ENCODE data around the gene TTLL4. TPM values are rescaled to one million over a fixed set of nuclear protein-coding genes. Genes with fewer than 3 reads are reported as not detected.

The TTLL4 gene
- total and polyA plus RNA-seq, 2 of the 8 experiments (the other 6 are each of a cell fraction or from before 2014, with no cell fraction given): 71.1 to 105 TPM

GRCh38 chr2:218698885-218699284 lies 11.8 kb upstream of the TTLL4 start:
- no peak overlapping the region for H3K18ac ChIP-seq (ENCODE audit: extremely low read depth, low read length)
- peaks cover 0 to 2% of the 10 kb centered on the region in 2 experiments for H4K20me1 ChIP-seq (replicated peaks in 1 of 2; ENCODE audit: control insufficient read depth in 1 of 2, insufficient read depth in 2 of 2, low read length in 2 of 2)
- H3K36me3 ChIP-seq (ENCODE audit: control insufficient read depth in 2 of 4, insufficient read depth in 4 of 4, low read length in 3 of 4): peaks cover 0 to 16% (median 7%) of the 10 kb centered on the region in 4 experiments; a peak in 7 of 8 replicates
- no peak overlapping the region for H3K56ac ChIP-seq (replicated peaks; ENCODE audit: insufficient read length, low read depth, low read length)
- no peak overlapping the region; the same call in 1 of the 2 replicates for H4K8ac ChIP-seq (ENCODE audit: extremely low read depth, insufficient read depth, low read length)
- H2BK20ac ChIP-seq (ENCODE audit: low read length): no peak overlapping the region
- H3K9me3 ChIP-seq (ENCODE audit: insufficient read depth in 2 of 2, low read depth in 1 of 2, low read length in 1 of 2): no peaks in the 10 kb centered on the region
- H3K4me2 ChIP-seq (ENCODE audit: insufficient read depth in 1 of 2, low read depth in 2 of 2, low read length in 2 of 2): no peak overlapping the region
- H3K4me1 ChIP-seq (replicated peaks in 1 of 4; ENCODE audit: control insufficient read depth in 3 of 4, insufficient read depth in 4 of 4, low read length in 3 of 4): no peaks in the 10 kb centered on the region
- FAIRE-seq (no peak), DNase-seq (ENCODE audit: low read depth in 1 of 2, low spot score in 2 of 2) (no peak)
- no peak overlapping the region for H2AFZ ChIP-seq (ENCODE audit: low read length)
- H2BK15ac ChIP-seq (ENCODE audit: low read length): no peak overlapping the region
- H2AK5ac ChIP-seq (ENCODE audit: low read depth, low read length): no peak overlapping the region
- no peak overlapping the region for H2BK12ac ChIP-seq (ENCODE audit: low read depth, low read length)
- POLR2A ChIA-PET (ENCODE audit: partially characterized antibody): interaction anchor here (1.5 to 1.7 kb wide), 3 partner anchors 9 to 13 kb away, joined by 3 to 7 read pairs (median 4); no protein-coding TSS in a partner anchor
- no peak overlapping the region for H3K27ac ChIP-seq (ENCODE audit: low read depth, low read length)
- H3K4me3 ChIP-seq (ENCODE audit: extremely low read depth in 1 of 4, insufficient read depth in 2 of 4, low read depth in 3 of 4, low read length in 4 of 4): no peak overlapping the region
- H2BK120ac ChIP-seq (replicated peaks; ENCODE audit: low read depth, low read length): no peak overlapping the region
- H3K14ac ChIP-seq (ENCODE audit: insufficient read length): no peak overlapping the region
- H3K23me2 ChIP-seq (ENCODE audit: low read depth, low read length): no peaks in the 10 kb centered on the region
- no peak overlapping the region for H3K4ac ChIP-seq (replicated peaks; ENCODE audit: insufficient read length, low read depth, low read length)
- no peaks in the 10 kb centered on the region for H3K79me2 ChIP-seq (ENCODE audit: control insufficient read depth in 1 of 2, insufficient read depth in 2 of 2, low read length in 2 of 2)
- no peaks in the 10 kb centered on the region for H3K79me1 ChIP-seq (ENCODE audit: low read depth, low read length)
- no peaks in the 10 kb centered on the region for H3K27me3 ChIP-seq (replicated peaks in 1 of 4; ENCODE audit: control insufficient read depth in 3 of 4, extremely low read depth in 1 of 4, insufficient read depth in 3 of 4, low read length in 3 of 4)
- H4K91ac ChIP-seq (replicated peaks; ENCODE audit: insufficient read length, low read length): no peak overlapping the region
- no peak overlapping the region for H3K9ac ChIP-seq (replicated peaks in 1 of 4; ENCODE audit: extremely low read depth in 1 of 4, low read depth in 3 of 4, low read length in 3 of 4)
- H4K5ac ChIP-seq (ENCODE audit: insufficient read length, low read depth, low read length): no peak overlapping the region
- CTCF ChIA-PET (ENCODE audit: partially characterized antibody): interaction anchor here (0.7 to 4.8 kb wide), 5 partner anchors 12 to 304 kb away, joined by 3 to 27 read pairs (median 4); partner anchors contain the start of gene PRKAG3
- 96% methylated on average over 8 of the region's 8 CpGs; no CpG with 5 or more reads in 1 of the 2 experiments for WGBS, 2 experiments (ENCODE audit: extremely low coverage in 1 of 2, insufficient coverage in 1 of 2, insufficient read length in 1 of 2, insufficient replicate concordance in 2 of 2, low coverage in 1 of 2, low lambda C conversion rate in 2 of 2, missing lambda C conversion rate in 1 of 2)
- H2BK5ac ChIP-seq (ENCODE audit: low read depth, low read length): no peak overlapping the region; the same call in 1 of the 2 replicates
- no peak overlapping the region for H3K23ac ChIP-seq (ENCODE audit: insufficient read length)
- TF ChIP-seq CEBPB (IDR thresholded peaks at IDR 0.05; ENCODE audit: low read depth, low read length) (no peak), JUND (IDR thresholded peaks at IDR 0.05; ENCODE audit: low read length) (no peak), TBP (IDR thresholded peaks at IDR 0.05; ENCODE audit: low read depth, low read length) (no peak), CTCF (IDR thresholded peaks at IDR 0.05; ENCODE audit: control extremely low read depth in 1 of 3, insufficient read depth in 1 of 3, low read depth in 1 of 3, low read length in 3 of 3) (no peak), ASH2L (IDR thresholded peaks at IDR 0.05; ENCODE audit: low read length) (no peak), GABPA (IDR thresholded peaks at IDR 0.05; ENCODE audit: borderline replicate concordance, insufficient read depth, low read length) (no peak), ZNF274 (IDR thresholded peaks at IDR 0.05; ENCODE audit: borderline replicate concordance, extremely low read depth, low read length) (no peak), CBX5 (IDR thresholded peaks at IDR 0.05; ENCODE audit: low read depth, low read length) (no peak), USF2 (IDR thresholded peaks at IDR 0.05; ENCODE audit: low read length) (no peak), KDM5A (IDR thresholded peaks at IDR 0.05; ENCODE audit: low read length) (no peak), EGR1 (IDR thresholded peaks at IDR 0.05; ENCODE audit: borderline replicate concordance, low read depth, low read length) (no peak)

Measured in H1 (cell line).